ENCODE results near the gene CDH6. TPM values are rescaled to one million over a fixed set of nuclear protein-coding genes. Genes with fewer than 3 reads are reported as not detected.

The CDH6 gene
- total RNA-seq, 1 donor: 4.3 TPM

DNA sequence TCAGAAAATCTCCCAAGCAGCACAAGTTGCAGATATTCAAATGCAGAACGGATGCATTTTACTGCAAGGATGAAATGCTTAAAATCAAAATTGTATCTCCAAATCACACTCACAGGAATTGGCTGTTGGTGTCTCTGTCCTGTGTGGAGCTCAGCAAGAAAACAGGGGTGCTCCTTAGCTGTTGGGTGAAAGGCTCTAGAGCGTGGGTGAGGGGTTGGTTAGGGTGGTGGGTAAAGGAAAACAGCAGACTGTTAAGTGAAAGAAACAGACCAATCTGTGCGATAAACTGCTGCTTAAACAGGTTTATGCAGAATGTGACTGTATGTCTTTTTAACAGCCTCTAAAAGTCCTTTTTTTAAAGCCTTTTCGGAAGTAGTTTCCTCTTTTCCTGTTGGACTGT is 19.8 kb downstream of the CDH6 start:
- TF ChIP-seq CTCF (IDR thresholded peaks at IDR 0.05; ENCODE audit: insufficient read depth, low read depth, low read length): no peak
- H3K4me3 ChIP-seq (ENCODE audit: low read depth, low read length): no peak overlapping the region
- no peak for DNase-seq (ENCODE audit: low read depth)

- no peak for TF ChIP-seq CTCF (IDR thresholded peaks at IDR 0.05; ENCODE audit: insufficient read depth, low read depth, low read length)
- DNase-seq (ENCODE audit: low read depth): no peak
- no peak overlapping the region for H3K4me3 ChIP-seq (ENCODE audit: low read depth, low read length)
These were observed 20.2 kb downstream of the CDH6 start for GRCh38 chr5:31213705-31214121.

- no peak for TF ChIP-seq CTCF (IDR thresholded peaks at IDR 0.05; ENCODE audit: insufficient read depth, low read depth, low read length)
- DNase-seq (ENCODE audit: low read depth): no peak
- no peak overlapping the region for H3K4me3 ChIP-seq (ENCODE audit: low read depth, low read length)
These were observed 20.7 kb downstream of the CDH6 start for GRCh38 chr5:31214229-31214628.

DNA sequence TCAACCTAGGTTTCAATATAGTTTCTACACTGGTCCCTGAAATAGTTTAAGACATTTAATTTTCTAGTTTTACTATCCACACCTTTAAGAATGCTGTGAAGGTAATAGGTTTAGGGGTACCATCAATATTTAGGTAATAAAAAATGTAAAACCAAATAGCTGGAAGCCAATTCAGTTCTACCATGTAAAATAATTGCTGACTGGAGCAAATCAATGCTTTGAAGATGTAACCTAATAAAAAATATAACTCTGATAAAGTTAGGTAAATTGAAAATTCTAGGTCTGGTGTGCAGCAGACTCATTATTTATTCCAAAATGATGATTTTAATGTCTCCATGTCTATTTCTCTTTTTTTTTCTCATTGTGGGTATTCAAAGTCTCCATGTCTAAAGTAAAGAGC is 21.8 kb downstream of the CDH6 start:
- no peak for TF ChIP-seq CTCF (IDR thresholded peaks at IDR 0.05; ENCODE audit: insufficient read depth, low read depth, low read length)

DNA sequence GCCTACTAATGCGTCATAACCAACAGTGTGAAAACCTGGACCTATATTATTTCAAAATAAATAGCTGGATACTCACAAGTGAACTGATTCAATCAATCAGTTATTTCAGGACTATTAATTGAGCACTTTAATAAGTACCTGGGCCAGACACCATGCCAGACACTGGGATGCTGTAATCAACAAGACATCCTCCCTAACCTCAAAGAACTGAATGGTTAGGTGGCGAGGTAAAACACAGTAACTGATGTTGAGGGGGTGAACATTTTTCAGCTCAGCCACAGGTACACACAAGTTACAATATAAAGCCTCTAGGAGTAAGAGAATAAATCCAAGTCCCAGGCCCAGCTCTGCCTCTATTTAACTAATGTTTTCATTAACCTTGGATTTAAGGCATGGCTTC is 24.0 kb downstream of the CDH6 start:
- H3K4me3 ChIP-seq (ENCODE audit: low read depth, low read length): no peak overlapping the region
- no peak for DNase-seq (ENCODE audit: low read depth)
- TF ChIP-seq CTCF (IDR thresholded peaks at IDR 0.05; ENCODE audit: insufficient read depth, low read depth, low read length): no peak

More for the DNA sequence above, 21.8 kb downstream of the CDH6 start:
- DNase-seq (ENCODE audit: low read depth): no peak
- H3K4me3 ChIP-seq (ENCODE audit: low read depth, low read length): no peak overlapping the region

DNA sequence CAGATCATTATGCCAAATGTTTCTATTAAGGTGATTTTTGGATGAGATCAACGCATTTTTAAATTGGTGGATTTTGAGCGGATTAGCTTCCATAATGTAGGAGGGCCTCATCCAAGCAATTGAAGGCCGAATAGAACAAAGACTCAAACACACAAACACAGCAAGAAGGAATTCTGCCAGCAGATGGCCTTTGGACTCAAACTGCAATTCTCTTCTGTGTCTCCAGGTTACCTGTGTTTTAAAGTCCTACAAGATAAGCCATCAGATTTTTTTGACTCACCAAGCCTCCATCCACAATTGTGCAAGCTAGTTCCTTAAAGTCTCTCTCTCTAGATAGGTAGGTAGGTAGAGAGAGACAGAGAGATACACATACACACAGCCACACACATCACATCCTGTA is 25.5 kb downstream of the CDH6 start:
- no peak for DNase-seq (ENCODE audit: low read depth)
- H3K4me3 ChIP-seq (ENCODE audit: low read depth, low read length): no peak overlapping the region
- TF ChIP-seq CTCF (IDR thresholded peaks at IDR 0.05; ENCODE audit: insufficient read depth, low read depth, low read length): no peak

- no peak for DNase-seq (ENCODE audit: low read depth)
- H3K4me3 ChIP-seq (ENCODE audit: low read depth, low read length): no peak overlapping the region
- no peak for TF ChIP-seq CTCF (IDR thresholded peaks at IDR 0.05; ENCODE audit: insufficient read depth, low read depth, low read length)
These were observed 27.5 kb downstream of the CDH6 start for GRCh38 chr5:31221001-31221400.
